ENCODE measurements around the gene GSTO2. TPM values are rescaled to one million over a fixed set of nuclear protein-coding genes. Genes with fewer than 3 reads are reported as not detected.

The GSTO2 gene
- total RNA-seq, 3 donors from 2014 or later (not counting 1 experiment from before 2014, with no cell fraction given): 0.75 to 1.4 (median 0.84) TPM

GRCh38 chr10:104262055-104262454 lies 6.9 kb upstream of the GSTO2 start:
- peaks cover 18% of the 10 kb centered on the region for H3K36me3 Mint-ChIP-seq
- intact Hi-C loops (cut with micrococcal nuclease): loop anchor here (10.0 kb wide), 1 partner anchor 457 kb away; no protein-coding TSS in a partner anchor
- H3K27me3 Mint-ChIP-seq (ENCODE audit: low read depth in 2 of 2): no peaks in the 10 kb centered on the region
- peak overlapping the region in 1 of 2 donors; percentile 73 for H3K27ac Mint-ChIP-seq
- H3K4me3 Mint-ChIP-seq: no peak overlapping the region
- Histone ChIP-seq H3K4me3 (ENCODE audit: low read length) (no peak overlapping the region), H3K9me3 (ENCODE audit: control insufficient read depth, insufficient read depth, low read length) (no peaks in the 10 kb centered on the region), H3K27ac (ENCODE audit: low read length) (no peak overlapping the region), H3K36me3 (ENCODE audit: control insufficient read depth, insufficient read depth, low read length) (peaks cover 80% of the 10 kb centered on the region), H3K4me1 (ENCODE audit: control insufficient read depth, insufficient read depth, low read length) (peaks cover 7% of the 10 kb centered on the region), H3K27me3 (ENCODE audit: control insufficient read depth, insufficient read depth, low read length) (no peaks in the 10 kb centered on the region)
- peaks cover 53 to 60% of the 10 kb centered on the region in 2 donors for H3K4me1 Mint-ChIP-seq
- ATAC-seq (no peak), DNase-seq (no peak)
- no peaks in the 10 kb centered on the region for H3K9me3 Mint-ChIP-seq
- WGBS (ENCODE audit: insufficient coverage): 95% methylated on average over 5 of the region's 5 CpGs
- TF ChIP-seq CTCF (IDR thresholded peaks at IDR 0.05): no peak

- Mint-ChIP-seq H3K9me3 (no peaks in the 10 kb centered on the region), H3K4me1 (peaks cover 50% of the 10 kb centered on the region in 2 donors), H3K4me3 (no peak overlapping the region), H3K27ac (peak overlapping the region; percentile 41 to 53), H3K36me3 (peaks cover 25% of the 10 kb centered on the region), H3K27me3 (ENCODE audit: low read depth in 2 of 2) (no peaks in the 10 kb centered on the region)
- DNase-seq (no peak), ATAC-seq (no peak)
- H3K27ac ChIP-seq (ENCODE audit: low read length): no peak overlapping the region
- no peaks in the 10 kb centered on the region for H3K9me3 ChIP-seq (ENCODE audit: control insufficient read depth, insufficient read depth, low read length)
- intact Hi-C loops (cut with micrococcal nuclease): loop anchor here (5.0 to 10.0 kb wide), 3 partner anchors 142 to 460 kb away; partner anchors contain the start of genes SFR1 and STN1
- 100% methylated on average over 3 of the region's 5 CpGs for WGBS (ENCODE audit: insufficient coverage)
- TF ChIP-seq CTCF (IDR thresholded peaks at IDR 0.05): no peak
- H3K36me3 ChIP-seq (ENCODE audit: control insufficient read depth, insufficient read depth, low read length): peaks cover 64% of the 10 kb centered on the region
- H3K27me3 ChIP-seq (ENCODE audit: control insufficient read depth, insufficient read depth, low read length): no peaks in the 10 kb centered on the region
- H3K4me3 ChIP-seq (ENCODE audit: low read length): no peak overlapping the region
- peaks cover 19% of the 10 kb centered on the region for H3K4me1 ChIP-seq (ENCODE audit: control insufficient read depth, insufficient read depth, low read length)
Measured at GRCh38 chr10:104264783-104265182, 4.2 kb upstream of the GSTO2 start.

GRCh38 chr10:104267721-104268404 lies 1.1 kb upstream of the GSTO2 start:
- Histone ChIP-seq H3K27me3 (ENCODE audit: control insufficient read depth, insufficient read depth, low read length) (no peaks in the 10 kb centered on the region), H3K4me1 (ENCODE audit: control insufficient read depth, insufficient read depth, low read length) (peaks cover 19% of the 10 kb centered on the region), H3K4me3 (ENCODE audit: low read length) (peak overlapping the region; percentile 74), H3K36me3 (ENCODE audit: control insufficient read depth, insufficient read depth, low read length) (peaks cover 35% of the 10 kb centered on the region), H3K27ac (ENCODE audit: low read length) (peak overlapping the region; percentile 80), H3K9me3 (ENCODE audit: control insufficient read depth, insufficient read depth, low read length) (no peaks in the 10 kb centered on the region)
- Mint-ChIP-seq H3K4me3 (peak overlapping the region; percentile 90), H3K9me3 (no peaks in the 10 kb centered on the region), H3K36me3 (peaks cover 7% of the 10 kb centered on the region), H3K27ac (peak overlapping the region; percentile 94 to 97), H3K27me3 (ENCODE audit: low read depth in 2 of 2) (no peaks in the 10 kb centered on the region), H3K4me1 (peaks cover 31% of the 10 kb centered on the region in 2 donors)
- no peak for ATAC-seq
- no peak for TF ChIP-seq CTCF (IDR thresholded peaks at IDR 0.05)
- intact Hi-C loops (cut with micrococcal nuclease): loop anchor here (1.0 to 10.0 kb wide), 6 partner anchors 12 to 463 kb away; partner anchors contain the start of genes ITPRIP, SFR1 and STN1
- DNase-seq: no peak
- WGBS (ENCODE audit: insufficient coverage): 83% methylated on average over 14 of the region's 14 CpGs

Measured in natural killer cell (primary cell).